GM18526 (cell line): ENCODE measurements around the gene PLA2G4E.

Source experiments
- POLR2A ChIP-seq: IDR thresholded peaks from 3 replicates; pipeline ENCODE4 v1.6.1; 2011; ENCODE audit not compliant: insufficient read length; ENCODE audit errors: extremely low read depth

The PLA2G4E gene

GRCh38 chr15:42012928-42013482 is 7.8 kb downstream of the PLA2G4E start:
- no peak for TF ChIP-seq POLR2A

- no peak for TF ChIP-seq POLR2A
These were observed 8.6 kb downstream of the PLA2G4E start for GRCh38 chr15:42012241-42012640.

- TF ChIP-seq POLR2A = no peak
These were observed 9.8 kb downstream of the PLA2G4E start for GRCh38 chr15:42011074-42011473.

- TF ChIP-seq POLR2A = no peak
These were observed 10.4 kb downstream of the PLA2G4E start for GRCh38 chr15:42010434-42010833.

GRCh38 chr15:42009474-42009873 is 11.4 kb downstream of the PLA2G4E start:
- TF ChIP-seq POLR2A = no peak

GRCh38 chr15:42009022-42009421 is 11.8 kb downstream of the PLA2G4E start:
- no peak for TF ChIP-seq POLR2A

GRCh38 chr15:42007386-42007785 is 13.5 kb downstream of the PLA2G4E start:
- no peak for TF ChIP-seq POLR2A

- TF ChIP-seq POLR2A = no peak
These were observed 18.5 kb downstream of the PLA2G4E start for GRCh38 chr15:42002333-42002732.

GRCh38 chr15:42001236-42001635 is 19.6 kb downstream of the PLA2G4E start:
- no peak for TF ChIP-seq POLR2A

- TF ChIP-seq POLR2A = no peak
These were observed 21.3 kb downstream of the PLA2G4E start for GRCh38 chr15:41999290-42000285.

GRCh38 chr15:41997845-41998244 is 23.0 kb downstream of the PLA2G4E start:
- TF ChIP-seq POLR2A = no peak

- no peak for TF ChIP-seq POLR2A
These were observed 23.8 kb downstream of the PLA2G4E start for GRCh38 chr15:41996921-41997592.

GRCh38 chr15:41996376-41996775 is 24.5 kb downstream of the PLA2G4E start:
- TF ChIP-seq POLR2A = no peak

- no peak for TF ChIP-seq POLR2A
These were observed 25.4 kb downstream of the PLA2G4E start for GRCh38 chr15:41995476-41995855.

GRCh38 chr15:41994772-41995475 is 25.9 kb downstream of the PLA2G4E start:
- TF ChIP-seq POLR2A = no peak

GRCh38 chr15:41994171-41994650 is 26.6 kb downstream of the PLA2G4E start:
- TF ChIP-seq POLR2A = no peak
